Adrenal gland (tissue), 12 donors: ENCODE results near the gene PCDHA12. TPM values are rescaled to one million over a fixed set of nuclear protein-coding genes. Genes with fewer than 3 reads are reported as not detected.
A peak's percentile ranks its signal among the peaks of the same experiment; 100 is the strongest.
"Not testable (repeated sequence)": the region's sequence is repeated elsewhere in the genome, so short reads cannot be mapped to it uniquely, and the experiment has no call there.

Experiments
- DNase-seq, 7 donors: peaks; one replicate each; pipeline ENCODE4 v3.0.0-alpha.2; 2019 to 2020
- H3K27ac ChIP-seq, 5 donors: fragments of 200-600 bp; sonication (generic) in 4 of 5; 1 replicate in 3 of 5; 2 replicates in 2 of 5; pipeline versions ENCODE4 v1.5.1 to v1.8.0; 2016 to 2020; ENCODE audit warnings: mild to moderate bottlenecking in 1 of 5
- H3K27me3 ChIP-seq: fragments of 200-600 bp; 2 replicates; pipeline ENCODE4 v1.8.0; 2021
- H3K36me3 ChIP-seq, 2 donors: fragments of 200-600 bp; replicated peaks in 1 of 2; 1 replicate in 1 of 2; 2 replicates in 1 of 2; pipeline versions ENCODE4 v1.5.1 to v1.8.0; 2018 to 2022
- H3K4me1 ChIP-seq, 2 donors: fragments of 200-600 bp; replicated peaks in 1 of 2; 1 replicate in 1 of 2; 2 replicates in 1 of 2; pipeline versions ENCODE4 v1.5.1 to v1.8.0; 2018 to 2021
- H3K4me3 ChIP-seq, 4 donors: fragments of 200-600 bp; sonication (generic) in 3 of 4; one replicate each; pipeline ENCODE4 v1.5.1; 2016 to 2018
- H3K9me3 ChIP-seq, 3 donors: fragments of 200-600 bp; sonication (generic) in 1 of 3; replicated peaks in 1 of 3; 1 replicate in 2 of 3; 2 replicates in 1 of 3; pipeline versions ENCODE4 v1.5.1 to v1.8.0; 2016 to 2021
- CTCF ChIP-seq, 6 experiments: fragments of 450-650 bp in 4 of 6; fragments of 200-600 bp in 2 of 6; sonication (generic) in 1 of 6; IDR thresholded peaks; 1 replicate in 5 of 6; 2 replicates in 1 of 6; pipeline versions ENCODE4 v1.5.1 to v1.8.0; 2016 to 2021; ENCODE audit warnings: antibody characterized with exemption in 6 of 6, mild to moderate bottlenecking in 2 of 6, moderate library complexity in 1 of 6
- POLR2A ChIP-seq, 2 donors: fragments of 450-650 bp; IDR thresholded peaks; one replicate each; pipeline ENCODE4 v1.6.1; 2017; ENCODE audit warnings: antibody characterized with exemption in 2 of 2, mild to moderate bottlenecking in 2 of 2, moderate library complexity in 1 of 2
- whole genome bisulfite sequencing, 4 donors: extraction: QIAGEN DNeasy Blood & Tissue Kit in 2 of 4; methylation state at CpG; one replicate each; pipeline versions ENCODE4 v1.1.5 to v1.1.7; 2013 to 2017; 5-methylcytosine and 5-hydroxymethylcytosine counted together
- intact Hi-C, 2 donors: fragments of 100-400 bp; cut with DNase I; formaldehyde crosslinking; loops; one replicate each; pipeline versions ENCODE4 v1.14.1 to v1.15.0; 2022 to 2023
- polyA plus RNA-seq, 3 donors: library from polyadenylated mRNA; stranded (reverse); fragments of 200-250 nt in 2 of 3; fragments of 350-450 nt in 1 of 3; fragmentation: Illumina TruSeq in 1 of 3; extraction: RNeasy Lipid Tissue Mini Kit (QIAGEN cat#74804) in 1 of 3; gene quantifications; one replicate each; pipeline ENCODE4 v1.2.3, GENCODE V29; 2013 to 2014
- total RNA-seq, 9 donors: library from RNA; depleted of rRNA in 4 of 9; stranded (reverse); fragments of >200 nt in 4 of 9; fragments of 120-200 nt in 1 of 9; fragmentation: NEBNext Ultra II Directional in 1 of 9; extraction: Animal tissue kit (Norgen Biotek cat#: 25700) in 1 of 9; gene quantifications; one replicate each; pipeline versions ENCODE4 v1.1.0 to v1.2.4, GENCODE V29; 2013 to 2023
- donor health status: healthy with polysubstance abuse.
- donor health status: Bipolar disorder and iron deficiency.
- donor health status: DM: yes; HTN: yes; CAD: no.
- donor health status: DM: no; HTN: no; CAD: no.
- donor health status: DM: no; HTN: no; CAD: no.
- donor health status: DM: yes; HTN: yes; CAD: no.

PCDHA12 gene
- total and polyA plus RNA-seq, 12 donors, result 0.17 to 1.9 (median 0.47) TPM

GRCh38 chr5:140842798-140843733 is 32.0 kb upstream of the PCDHA12 start:
- peaks cover 0 to 16% (median 0%) of the 10 kb centered on the region in 3 donors for H3K9me3 ChIP-seq
- intact Hi-C loops, result no loop called here
- 35 to 49% (median 38%) methylated on average over 7 to 87 of the region's 87 CpGs; no CpG with 5 or more reads in 1 of the 4 donors for WGBS, 4 donors
- no peak overlapping the region for H3K4me3 ChIP-seq
- H3K4me1 ChIP-seq, result no peaks in the 10 kb centered on the region
- no peak for TF ChIP-seq POLR2A (IDR thresholded peaks at IDR 0.05)
- no peak for TF ChIP-seq CTCF (IDR thresholded peaks at IDR 0.05)
- DNase-seq, result no peak
- H3K27me3 ChIP-seq, result peaks cover under 1% of the 10 kb centered on the region
- no peaks in the 10 kb centered on the region for H3K36me3 ChIP-seq
- H3K27ac ChIP-seq, result no peak overlapping the region

- peaks cover 0 to 16% (median 0%) of the 10 kb centered on the region in 3 donors for H3K9me3 ChIP-seq
- H3K27me3 ChIP-seq, DNase-seq, intact Hi-C loops, H3K27ac ChIP-seq, H3K36me3 ChIP-seq, H3K4me3 ChIP-seq, H3K4me1 ChIP-seq: not testable (repeated sequence)
- 12 to 27% (median 15%) methylated on average over 15 to 46 of the region's 48 CpGs; no CpG with 5 or more reads in 1 of the 4 donors for WGBS, 4 donors
These were observed 26.7 kb upstream of the PCDHA12 start, which contains the start of gene PCDHA9 for GRCh38 chr5:140848139-140849102. PCDHA9 (plus strand) TSS chr5:140848382; CDS start chr5:140848496, 114 bp downstream.

GRCh38 chr5:140849831-140850634 is 25.1 kb upstream of the PCDHA12 start:
- H3K27me3 ChIP-seq, DNase-seq, intact Hi-C loops, H3K4me3 ChIP-seq, H3K9me3 ChIP-seq, H3K36me3 ChIP-seq, H3K4me1 ChIP-seq, H3K27ac ChIP-seq: not testable (repeated sequence)
- WGBS, 4 donors, result 34 to 55% (median 41%) methylated on average over 44 to 101 of the region's 101 CpGs; no CpG with 5 or more reads in 1 of the 4 donors

GRCh38 chr5:140855772-140856674 is 19.1 kb upstream of the PCDHA12 start, which contains the start of gene PCDHA10:
PCDHA10 (plus strand) TSS chr5:140855897; CDS start chr5:140856049, 152 bp downstream.
- Histone ChIP-seq H3K27ac (no peak within 1 kb of the TSS), H3K36me3 (no peaks in the 10 kb centered on the region), H3K27me3 (peaks cover 6% of the 10 kb centered on the region), H3K9me3 (peaks cover 0 to 12% (median 0%) of the 10 kb centered on the region in 3 donors), H3K4me3 (peak within 1 kb of the TSS in 1 of 4 donors; percentile 2), H3K4me1 (no peaks in the 10 kb centered on the region)
- no peak for DNase-seq
- TF ChIP-seq CTCF (IDR thresholded peaks at IDR 0.05), result peak in 3 of 6 experiments; percentile 16 to 26 (median 25)
- TF ChIP-seq POLR2A (IDR thresholded peaks at IDR 0.05), result no peak
- intact Hi-C loops, result no loop called here
- 16 to 22% (median 22%) methylated on average over 43 to 44 of the region's 44 CpGs; no CpG with 5 or more reads in 1 of the 4 donors for WGBS, 4 donors
